Measurements from ENCODE around the gene STX12. TPM values are rescaled to one million over a fixed set of nuclear protein-coding genes. Genes with fewer than 3 reads are reported as not detected.

STX12 gene
- total RNA-seq (10 to 100 TPM; 26.0 to 40.8 (median 29.6) TPM), polyA plus RNA-seq (20.1 TPM)
- long read RNA-seq, donor 1, transcript STX12-201 (9 exons, 3,079 nt): major isoform, 93 of 101 reads
- long read RNA-seq, donor 1, partial matches to known transcripts: 1 of 101 reads
- long read RNA-seq, donor 1, other reads (novel, unspliced or antisense): 5 of 101 reads
- long read RNA-seq, donor 2, transcript STX12-201 (9 exons, 3,079 nt): major isoform, 50 of 52 reads
- long read RNA-seq, donor 2, partial matches to known transcripts: 0 of 52 reads
- long read RNA-seq, donor 2, other reads (novel, unspliced or antisense): 2 of 52 reads
- long read RNA-seq, donor 3, transcript STX12-201 (9 exons, 3,079 nt): major isoform, 320 of 351 reads
- long read RNA-seq, donor 3, partial matches to known transcripts: 14 of 351 reads
- long read RNA-seq, donor 3, other reads (novel, unspliced or antisense): 16 of 351 reads
- long read RNA-seq, donor 4, transcript STX12-201 (9 exons, 3,079 nt): major isoform, 41 of 45 reads
- long read RNA-seq, donor 4, partial matches to known transcripts: 0 of 45 reads
- long read RNA-seq, donor 4, other reads (novel, unspliced or antisense): 4 of 45 reads

DNA sequence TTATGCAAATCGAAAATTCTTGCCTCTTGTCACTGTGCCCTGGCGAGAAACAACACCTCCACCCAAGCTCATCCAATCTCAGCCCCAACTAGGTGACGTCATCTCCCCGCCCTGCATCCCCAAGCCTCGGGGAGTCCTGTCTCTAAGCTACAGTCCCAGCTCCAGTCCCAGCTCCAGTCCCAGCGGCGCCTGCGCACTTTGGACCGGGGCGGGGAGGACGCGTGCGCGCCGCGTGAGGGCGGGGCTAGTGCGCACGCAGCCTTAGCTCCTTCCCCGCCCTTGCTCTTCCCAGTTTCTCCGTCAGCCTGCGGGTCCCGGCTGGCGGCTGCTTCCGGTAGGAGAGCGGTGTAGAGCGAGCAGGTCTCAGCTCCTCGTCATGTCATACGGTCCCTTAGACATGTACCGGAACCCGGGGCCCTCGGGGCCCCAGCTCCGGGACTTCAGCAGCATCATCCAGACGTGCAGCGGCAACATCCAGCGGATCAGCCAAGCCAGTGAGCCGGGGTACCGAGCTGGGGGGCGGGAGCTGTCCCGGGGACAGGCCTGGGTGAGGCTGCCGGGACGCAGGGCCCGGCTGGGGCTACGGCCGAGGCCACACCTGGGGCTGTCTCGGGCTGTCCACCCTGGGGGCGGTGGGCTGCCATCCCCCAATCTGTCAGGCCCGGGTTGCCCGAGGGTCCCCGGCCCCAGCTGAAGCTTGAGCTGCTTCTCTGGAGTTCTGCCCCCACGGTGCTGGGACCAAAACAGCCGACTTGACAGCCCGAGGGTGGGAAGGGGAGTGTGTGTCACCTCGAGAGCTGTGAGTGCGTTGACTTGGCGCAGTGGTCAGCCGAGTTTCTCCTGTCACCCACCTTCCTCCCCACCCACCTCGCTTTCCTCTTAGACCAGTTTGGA lies at the start of gene STX12:
TSS of gene STX12 (plus strand) at position 288 of the 894 bp plus-strand sequence. CDS start at position 377, 89 bp downstream.
- Histone ChIP-seq H3K4me1 (ENCODE audit: control insufficient read depth, insufficient read depth, low read length) (no peaks in the 10 kb centered on the region), H3K27me3 (ENCODE audit: control insufficient read depth, insufficient read depth) (no peaks in the 10 kb centered on the region), H3K9me3 (ENCODE audit: control insufficient read depth, low read length) (no peaks in the 10 kb centered on the region), H3K4me3 (ENCODE audit: low read length) (peak within 1 kb of the TSS; percentile 81), H3K27ac (ENCODE audit: low read length) (peak within 1 kb of the TSS; percentile 77)
- intact Hi-C loops (cut with DNase I): no loop called here
- DNase-seq (peak; percentile 99 to 100 (median 99)), ATAC-seq (peak; percentile 98 to 99)
- under 1% methylated on average over 58 of the region's 58 CpGs for WGBS

DNA sequence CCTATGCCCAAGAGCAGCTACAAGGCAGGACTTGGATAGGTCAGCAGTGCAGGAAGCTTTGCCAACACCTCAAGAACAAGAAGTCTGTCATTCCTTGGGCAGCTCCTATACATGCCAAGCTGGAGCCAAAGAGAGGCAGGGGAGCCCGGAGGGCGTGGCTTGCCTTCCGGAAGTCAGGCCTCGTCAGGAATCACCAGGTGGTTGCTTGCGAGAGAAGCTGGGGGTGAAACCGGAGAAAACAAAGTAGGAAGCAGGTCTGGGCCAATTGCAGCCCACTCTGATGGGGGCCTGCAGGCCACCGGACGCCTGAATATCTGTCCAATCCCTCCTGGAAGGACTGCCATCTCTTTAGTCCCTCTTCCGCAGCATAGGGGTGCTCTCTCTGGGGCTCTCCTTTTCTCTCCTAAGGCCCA lies 48.1 kb upstream of the STX12 start:
- Histone ChIP-seq H3K27ac (ENCODE audit: low read length) (peak overlapping the region; percentile 92), H3K4me1 (ENCODE audit: control insufficient read depth, insufficient read depth, low read length) (no peaks in the 10 kb centered on the region), H3K9me3 (ENCODE audit: control insufficient read depth, low read length) (no peaks in the 10 kb centered on the region), H3K4me3 (ENCODE audit: low read length) (peak overlapping the region; percentile 51), H3K27me3 (ENCODE audit: control insufficient read depth, insufficient read depth) (no peaks in the 10 kb centered on the region)
- 50% methylated on average over 9 of the region's 9 CpGs for WGBS
- intact Hi-C loops (cut with DNase I): loop anchor here in 2 of 4 donors (10.0 kb wide), 1 partner anchor 50 kb away; the partner anchor contains the start of gene IFI6 (in 2 of the 2)
- ATAC-seq (peak in 1 of 2 donors; percentile 1), DNase-seq (peak; percentile 43 to 71 (median 67))

DNA sequence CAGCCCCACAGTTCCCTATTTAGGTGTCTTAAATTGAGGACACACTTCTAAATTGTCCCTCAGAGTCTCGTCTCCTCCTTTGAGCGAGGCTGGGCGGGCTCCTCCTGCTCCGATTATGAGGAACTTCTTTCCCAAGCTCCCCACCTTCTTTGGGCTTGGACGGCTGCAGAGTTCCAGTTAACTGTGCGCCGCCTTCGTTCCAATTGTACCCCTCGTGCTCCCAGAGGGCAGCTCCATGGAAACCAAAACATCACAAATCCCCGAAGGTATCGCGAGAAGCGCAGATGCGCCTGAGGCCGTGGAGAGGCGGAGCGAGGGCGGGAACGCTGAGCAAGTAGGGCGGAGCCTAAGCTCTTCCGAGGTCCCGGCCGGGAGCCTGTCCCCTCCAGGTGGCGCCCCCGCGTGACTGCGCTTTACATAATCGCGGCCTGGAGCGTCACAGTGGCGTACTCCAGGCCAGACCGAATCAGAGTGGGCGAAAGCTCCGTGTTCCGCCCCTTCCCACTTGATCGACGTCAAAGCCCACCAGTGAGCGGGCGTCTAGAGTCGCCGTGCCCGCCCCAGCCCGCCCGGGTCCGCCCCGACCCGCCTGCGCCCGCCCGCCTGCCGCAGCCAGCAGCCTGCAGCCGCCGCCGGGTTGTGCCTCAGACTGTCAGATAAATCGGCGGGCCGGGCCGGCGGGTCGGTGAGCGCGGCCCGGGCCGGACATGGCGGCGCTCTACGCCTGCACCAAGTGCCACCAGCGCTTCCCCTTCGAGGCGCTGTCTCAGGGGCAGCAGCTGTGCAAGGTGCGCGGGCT lies 47.4 kb upstream of the STX12 start, which contains the start of gene FAM76A:
TSS of gene FAM76A (plus strand) at position 588 of the 799 bp plus-strand sequence. CDS start at position 708, 120 bp downstream.
- no peaks in the 10 kb centered on the region for H3K4me1 ChIP-seq (ENCODE audit: control insufficient read depth, insufficient read depth, low read length)
- peak within 1 kb of the TSS; percentile 93 for H3K4me3 ChIP-seq (ENCODE audit: low read length)
- DNase-seq (peak; percentile 99 to 100 (median 100)), ATAC-seq (peak; percentile 97 to 98)
- no peaks in the 10 kb centered on the region for H3K27me3 ChIP-seq (ENCODE audit: control insufficient read depth, insufficient read depth)
- intact Hi-C loops (cut with DNase I): loop anchor here in 2 of 4 donors (10.0 kb wide), 1 partner anchor 51 kb away; the partner anchor contains the start of gene IFI6 (in 2 of the 2)
- peak within 1 kb of the TSS; percentile 92 for H3K27ac ChIP-seq (ENCODE audit: low read length)
- no peaks in the 10 kb centered on the region for H3K9me3 ChIP-seq (ENCODE audit: control insufficient read depth, low read length)
- 1% methylated on average over 72 of the region's 72 CpGs for WGBS

DNA sequence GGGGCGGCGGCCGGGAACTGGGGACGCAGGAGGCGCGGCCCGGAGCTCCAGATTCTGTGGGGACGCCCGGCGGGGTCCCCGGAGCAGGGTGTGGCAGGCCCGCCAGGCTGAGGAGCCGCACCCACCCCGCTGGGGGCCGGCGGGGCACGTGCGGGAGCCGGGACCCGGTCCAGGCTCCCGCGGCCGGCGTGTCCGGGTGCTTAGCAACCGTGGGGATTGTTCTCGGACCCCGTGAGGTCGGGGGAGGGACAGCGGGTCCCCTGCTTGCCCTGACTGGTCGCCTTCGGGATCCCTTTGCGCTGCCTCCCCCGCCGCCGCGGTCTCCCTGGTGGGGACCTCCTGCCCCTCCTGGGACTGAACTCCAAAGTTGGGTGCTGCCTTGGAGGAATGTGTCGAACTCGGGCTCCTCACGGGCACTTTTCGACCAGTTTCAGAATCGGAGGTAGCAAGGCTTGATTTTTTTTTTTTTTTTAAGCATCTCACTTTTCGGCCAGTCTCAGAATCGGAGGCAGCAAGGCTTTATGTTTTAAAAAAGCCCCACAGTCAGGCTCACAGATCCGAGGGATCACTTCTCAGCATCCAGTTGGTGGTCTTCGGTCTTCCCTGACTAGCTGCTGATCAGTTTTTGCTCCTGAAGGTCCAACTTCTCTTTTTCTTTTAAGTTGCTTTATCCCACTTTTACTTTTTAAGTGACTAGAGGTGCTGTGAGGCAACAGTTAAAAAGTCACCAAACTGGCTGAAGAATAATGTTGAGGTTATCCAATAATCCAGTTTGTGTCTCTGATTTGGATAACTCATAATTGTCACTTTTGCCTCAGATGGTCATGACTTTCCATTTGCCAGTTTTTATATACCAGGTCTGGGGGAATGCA lies 46.6 kb upstream of the STX12 start:
- intact Hi-C loops (cut with DNase I): loop anchor here in 2 of 4 donors (10.0 kb wide), 1 partner anchor 52 kb away; the partner anchor contains the start of gene IFI6 (in 2 of the 2)
- no peaks in the 10 kb centered on the region for H3K9me3 ChIP-seq (ENCODE audit: control insufficient read depth, low read length)
- no peaks in the 10 kb centered on the region for H3K27me3 ChIP-seq (ENCODE audit: control insufficient read depth, insufficient read depth)
- H3K4me1 ChIP-seq (ENCODE audit: control insufficient read depth, insufficient read depth, low read length): no peaks in the 10 kb centered on the region
- H3K27ac ChIP-seq (ENCODE audit: low read length): peak overlapping the region; percentile 88
- WGBS: under 1% methylated on average over 46 of the region's 46 CpGs
- H3K4me3 ChIP-seq (ENCODE audit: low read length): peak overlapping the region; percentile 93
- ATAC-seq (peak; percentile 6 to 37), DNase-seq (peak; percentile 67 to 84 (median 84))

DNA sequence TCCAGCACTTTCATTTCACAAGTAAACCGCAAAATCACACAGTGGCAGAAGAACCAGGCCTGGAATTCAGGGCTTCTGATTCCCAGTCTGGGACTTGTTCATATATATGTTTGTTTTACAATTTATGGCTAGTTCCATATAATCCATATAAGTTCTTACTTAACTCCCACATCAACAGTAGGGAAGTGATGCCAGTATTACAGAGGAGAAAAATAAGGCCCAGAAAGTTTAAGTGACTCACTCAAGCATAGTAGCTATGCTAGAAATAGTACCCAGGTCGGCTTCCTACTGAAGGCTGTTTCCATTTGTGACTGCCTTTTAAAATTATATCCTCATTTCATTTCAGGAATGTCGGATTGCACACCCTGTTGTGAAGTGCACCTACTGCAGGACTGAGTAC lies 45.9 kb upstream of the STX12 start:
- ATAC-seq (no peak), DNase-seq (no peak)
- Histone ChIP-seq H3K4me3 (ENCODE audit: low read length) (peak overlapping the region; percentile 93), H3K9me3 (ENCODE audit: control insufficient read depth, low read length) (no peaks in the 10 kb centered on the region), H3K27me3 (ENCODE audit: control insufficient read depth, insufficient read depth) (no peaks in the 10 kb centered on the region), H3K4me1 (ENCODE audit: control insufficient read depth, insufficient read depth, low read length) (no peaks in the 10 kb centered on the region), H3K27ac (ENCODE audit: low read length) (no peak overlapping the region)
- intact Hi-C loops (cut with DNase I): loop anchor here in 2 of 4 donors (10.0 kb wide), 1 partner anchor 52 kb away; the partner anchor contains the start of gene IFI6 (in 2 of the 2)
- 71% methylated on average over 3 of the region's 3 CpGs for WGBS

DNA sequence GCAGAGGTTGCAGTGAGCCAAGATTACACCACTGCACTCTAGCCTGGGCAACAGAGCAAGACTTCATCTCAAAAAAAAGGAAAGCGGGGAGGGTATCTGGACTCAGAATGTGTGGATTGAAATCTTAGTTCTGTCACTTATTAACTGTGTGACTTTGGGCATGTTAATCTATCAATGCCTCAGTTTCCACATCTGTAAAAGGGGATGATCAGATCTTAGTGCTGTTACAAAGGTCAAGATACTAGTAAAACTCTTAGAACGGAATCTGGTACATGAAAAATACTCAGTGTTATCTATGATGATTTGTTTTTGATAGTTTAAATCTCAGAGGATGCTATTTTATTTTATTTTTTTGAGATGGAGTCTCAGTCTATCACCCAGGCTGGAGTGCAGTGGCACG lies 36.8 kb upstream of the STX12 start:
- no peaks in the 10 kb centered on the region for H3K4me1 ChIP-seq (ENCODE audit: control insufficient read depth, insufficient read depth, low read length)
- H3K27me3 ChIP-seq (ENCODE audit: control insufficient read depth, insufficient read depth): no peaks in the 10 kb centered on the region
- no peak overlapping the region for H3K4me3 ChIP-seq (ENCODE audit: low read length)
- no peak overlapping the region for H3K27ac ChIP-seq (ENCODE audit: low read length)
- DNase-seq (no peak), ATAC-seq (no peak)
- 96% methylated on average over 3 of the region's 3 CpGs for WGBS
- intact Hi-C loops (cut with DNase I): no loop called here
- no peaks in the 10 kb centered on the region for H3K9me3 ChIP-seq (ENCODE audit: control insufficient read depth, low read length)

DNA sequence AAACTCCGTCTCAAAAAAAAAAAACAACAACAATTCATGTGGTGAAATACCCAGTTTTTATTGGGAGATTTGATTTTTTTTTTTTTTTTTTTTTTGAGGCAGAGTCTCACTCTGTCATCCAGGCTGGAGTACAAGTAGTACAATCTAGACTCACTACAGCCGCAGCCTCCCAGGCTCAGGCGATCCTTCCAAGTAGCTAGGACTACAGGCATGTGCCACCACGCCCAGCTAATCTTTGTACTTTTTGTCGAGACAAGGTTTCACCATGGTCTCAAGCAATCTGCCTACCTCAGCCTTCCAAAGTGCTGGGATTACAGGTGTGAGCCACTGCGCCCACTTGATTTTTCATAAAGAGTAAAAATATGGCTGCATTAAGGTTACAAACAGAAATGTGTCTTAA lies 31.9 kb upstream of the STX12 start:
- no peak for DNase-seq
- H3K27ac ChIP-seq (ENCODE audit: low read length): no peak overlapping the region
- no peak for ATAC-seq
- H3K4me1 ChIP-seq (ENCODE audit: control insufficient read depth, insufficient read depth, low read length): no peaks in the 10 kb centered on the region
- intact Hi-C loops (cut with DNase I): no loop called here
- WGBS: 98% methylated on average over 6 of the region's 6 CpGs
- H3K4me3 ChIP-seq (ENCODE audit: low read length): no peak overlapping the region
- no peaks in the 10 kb centered on the region for H3K27me3 ChIP-seq (ENCODE audit: control insufficient read depth, insufficient read depth)
- no peaks in the 10 kb centered on the region for H3K9me3 ChIP-seq (ENCODE audit: control insufficient read depth, low read length)

DNA sequence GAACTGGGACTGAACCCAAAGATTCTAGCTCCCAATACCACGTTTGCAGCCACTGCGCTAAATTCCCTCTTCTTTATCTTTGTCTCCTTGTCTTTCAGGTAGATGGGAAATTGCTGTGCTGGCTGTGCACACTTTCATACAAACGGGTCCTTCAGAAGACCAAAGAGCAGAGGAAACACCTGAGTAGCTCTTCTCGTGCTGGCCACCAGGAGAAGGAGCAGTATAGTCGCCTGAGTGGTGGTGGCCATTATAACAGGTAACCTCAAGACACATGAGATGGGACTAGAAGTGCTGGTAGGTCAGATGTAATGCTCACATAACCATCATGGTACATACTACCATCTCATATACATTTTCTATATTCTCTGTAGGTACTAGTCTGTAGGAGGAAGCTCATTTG lies 28.5 kb upstream of the STX12 start:
- Histone ChIP-seq H3K4me3 (ENCODE audit: low read length) (no peak overlapping the region), H3K9me3 (ENCODE audit: control insufficient read depth, low read length) (no peaks in the 10 kb centered on the region), H3K27ac (ENCODE audit: low read length) (no peak overlapping the region), H3K4me1 (ENCODE audit: control insufficient read depth, insufficient read depth, low read length) (no peaks in the 10 kb centered on the region), H3K27me3 (ENCODE audit: control insufficient read depth, insufficient read depth) (no peaks in the 10 kb centered on the region)
- WGBS: 93% methylated on average over 5 of the region's 5 CpGs
- intact Hi-C loops (cut with DNase I): no loop called here
- ATAC-seq (no peak), DNase-seq (no peak)

DNA sequence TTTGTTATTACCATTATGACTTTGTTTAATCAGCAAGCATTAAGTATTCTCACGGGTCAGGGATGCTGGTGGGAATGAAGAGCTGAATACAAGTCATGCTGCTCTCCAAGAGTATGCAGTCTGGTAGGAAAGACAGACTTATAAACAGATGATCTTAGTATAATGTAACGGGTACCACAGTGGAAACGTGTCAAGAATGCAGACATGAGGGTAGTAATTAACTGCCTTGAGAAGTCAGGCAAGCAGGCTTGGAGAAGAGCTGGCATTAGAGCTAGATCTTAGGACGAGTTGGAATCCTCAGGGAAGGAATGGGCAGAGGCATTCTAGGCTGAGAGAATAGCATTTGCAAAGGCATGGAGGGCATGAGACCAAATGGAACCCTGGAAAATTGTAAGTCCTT lies 27.6 kb upstream of the STX12 start:
- WGBS: 91% methylated on average over 4 of the region's 4 CpGs
- ATAC-seq (no peak), DNase-seq (no peak)
- Histone ChIP-seq H3K4me3 (ENCODE audit: low read length) (no peak overlapping the region), H3K27ac (ENCODE audit: low read length) (no peak overlapping the region), H3K4me1 (ENCODE audit: control insufficient read depth, insufficient read depth, low read length) (no peaks in the 10 kb centered on the region), H3K9me3 (ENCODE audit: control insufficient read depth, low read length) (no peaks in the 10 kb centered on the region), H3K27me3 (ENCODE audit: control insufficient read depth, insufficient read depth) (no peaks in the 10 kb centered on the region)
- intact Hi-C loops (cut with DNase I): no loop called here

Measured in right cardiac atrium (tissue), 5 donors.